Heart left ventricle (tissue), 16 donors: Measurements from ENCODE around the gene PTOV1. TPM values are rescaled to one million over a fixed set of nuclear protein-coding genes. Genes with fewer than 3 reads are reported as not detected.

Source experiments
- ATAC-seq, 4 donors: fragments of 200-7000 bp; cut with Tn5 transposase; one replicate each; pipeline ENCODE4 v1.9.1; 2020 to 2022; ENCODE audit warnings: moderate library complexity in 4 of 4, mild to moderate bottlenecking in 3 of 4, moderate number of reproducible peaks in 1 of 4
- DNase-seq, 5 donors: peaks; one replicate each; pipeline ENCODE4 v3.0.0-alpha.2; 2020
- H3K27ac ChIP-seq, 12 donors: fragments of 200-600 bp; sonication (generic) in 4 of 12; one replicate each; pipeline versions ENCODE4 v1.5.0 to v1.8.0; 2016 to 2022; ENCODE audit warnings: mild to moderate bottlenecking in 2 of 12
- H3K27me3 ChIP-seq, 9 donors: fragments of 200-600 bp; sonication (generic) in 2 of 9; one replicate each; pipeline versions ENCODE4 v1.5.1 to v1.8.0; 2016 to 2022; ENCODE audit warnings: mild to moderate bottlenecking in 3 of 9
- H3K36me3 ChIP-seq, 9 donors: fragments of 200-600 bp; sonication (generic) in 2 of 9; one replicate each; pipeline versions ENCODE4 v1.5.0 to v1.8.0; 2018 to 2022; ENCODE audit warnings: mild to moderate bottlenecking in 2 of 9
- H3K4me1 ChIP-seq, 12 donors: fragments of 200-600 bp; sonication (generic) in 4 of 12; one replicate each; pipeline versions ENCODE4 v1.5.0 to v1.8.0; 2016 to 2022; ENCODE audit warnings: mild to moderate bottlenecking in 3 of 12
- H3K4me3 ChIP-seq, 12 donors: fragments of 200-600 bp; sonication (generic) in 4 of 12; one replicate each; pipeline versions ENCODE4 v1.5.0 to v1.8.0; 2017 to 2022; ENCODE audit warnings: mild to moderate bottlenecking in 9 of 12, moderate library complexity in 4 of 12
- H3K9me3 ChIP-seq, 12 donors: fragments of 200-600 bp; sonication (generic) in 4 of 12; one replicate each; pipeline versions ENCODE4 v1.5.0 to v1.8.0; 2016 to 2022; ENCODE audit warnings: mild to moderate bottlenecking in 1 of 12
- CTCF ChIP-seq, 12 donors: fragments of 200-600 bp; sonication (generic) in 4 of 12; IDR thresholded peaks; one replicate each; pipeline versions ENCODE4 v1.5.0 to v1.8.0; 2018 to 2022; ENCODE audit warnings: antibody characterized with exemption in 12 of 12, mild to moderate bottlenecking in 5 of 12
- POLR2A ChIP-seq, 2 donors: fragments of 450-650 bp; IDR thresholded peaks; one replicate each; pipeline ENCODE4 v1.6.1; 2017; ENCODE audit warnings: antibody characterized with exemption in 2 of 2, mild to moderate bottlenecking in 2 of 2, moderate library complexity in 2 of 2
- WGBS, 4 donors: extraction: QIAGEN DNeasy Blood & Tissue Kit in 2 of 4; methylation state at CpG; one replicate each; pipeline versions ENCODE4 v1.1.5 to v1.1.7; 2013 to 2018; 5-methylcytosine and 5-hydroxymethylcytosine counted together
- intact Hi-C, 10 donors: fragments of 100-400 bp; cut with DNase I; formaldehyde crosslinking; loops; one replicate each; pipeline versions ENCODE4 v1.11.1 to v1.14.2; 2022
- polyA plus RNA-seq, 2 donors: library from polyadenylated mRNA; stranded (reverse); fragments of 200-250 nt; gene quantifications; one replicate each; pipeline ENCODE4 v1.2.3, GENCODE V29; 2013
- total RNA-seq, 9 donors: library from RNA; depleted of rRNA in 2 of 9; stranded (reverse); fragments of >200 nt in 2 of 9; fragmentation: NEBNext Ultra II Directional in 3 of 9; extraction: Animal tissue kit (Norgen Biotek cat#: 25700) in 3 of 9; gene quantifications; one replicate each; pipeline versions ENCODE4 v1.1.0 to v1.2.4, GENCODE V29; 2016 to 2023
- donor health status: ischemic (EF 13 %, LVEDD 7.1; RV severe dilation, severe dysfunction).
- donor health status: healthy with polysubstance abuse.
- donor health status: DM: no; HTN: yes; CAD: no.
- donor health status: DM: no; HTN: no; CAD: no.
- donor health status: ischemic (EF 25% LVEDD 6.9; RV normal size, moderate dysfunction).
- donor health status: ischemic (EF 25% LVEDD 5.7; RV mildly dilated, moderate dysfunction).
- donor health status: healthy.
- donor health status: DM: yes; HTN: yes; CAD: no.
- donor health status: ischemic (EF 35%, LVEDD 5.7; RV mildly dilated, moderate dysfunction).
- donor health status: nonischemic (EF 11% LVEDD 7.7; RV severe dilation, severe dysfunction).
- donor health status: DM: yes; HTN: yes; CAD: no.
- donor health status: PGD.
- donor health status: ischemic (EF 29% LVEDD 5.4; RV normal size, mild dysfunction).
- donor health status: nonischemic (EF 23%, LVEDD 6.1; RV moderate dilation, normal function).

The PTOV1 gene
- total and polyA plus RNA-seq, 11 donors = 70.9 to 135 (median 91.5) TPM

GRCh38 chr19:49863935-49864320 lies 13.0 kb downstream of the PTOV1 start:
- Histone ChIP-seq H3K4me3 (no peak overlapping the region), H3K4me1 (peaks cover 7 to 56% (median 36%) of the 10 kb centered on the region in 12 donors), H3K36me3 (peaks cover 0 to 59% (median 51%) of the 10 kb centered on the region in 9 donors), H3K27me3 (no peaks in the 10 kb centered on the region), H3K27ac (no peak overlapping the region), H3K9me3 (no peaks in the 10 kb centered on the region)
- TF ChIP-seq CTCF (IDR thresholded peaks at IDR 0.05) (no peak), POLR2A (IDR thresholded peaks at IDR 0.05) (no peak)
- 89 to 97% (median 90%) methylated on average over 17 of the region's 17 CpGs for whole genome bisulfite sequencing, 4 donors
- intact Hi-C loops = loop anchor here in 2 of 10 donors (1.0 to 10.0 kb wide), 2 partner anchors 46 to 189 kb away; partner anchors contain the start of genes MED25 (in 1 of the 2) and PRMT1 (in 1 of the 2)
- peak in 1 of 5 donors; percentile 16 for DNase-seq
- ATAC-seq = no peak

GRCh38 chr19:49864890-49865289 lies 13.9 kb downstream of the PTOV1 start:
- Histone ChIP-seq H3K4me1 (peaks cover 7 to 60% (median 38%) of the 10 kb centered on the region in 12 donors), H3K9me3 (no peaks in the 10 kb centered on the region), H3K27me3 (no peaks in the 10 kb centered on the region), H3K36me3 (peaks cover 0 to 50% (median 44%) of the 10 kb centered on the region in 9 donors), H3K4me3 (peak overlapping the region in 1 of 12 donors; percentile 5), H3K27ac (peak overlapping the region in 2 of 12 donors; percentile 9 to 93)
- TF ChIP-seq CTCF (IDR thresholded peaks at IDR 0.05) (no peak), POLR2A (IDR thresholded peaks at IDR 0.05) (no peak)
- intact Hi-C loops = loop anchor here in 6 of 10 donors (5.0 to 10.0 kb wide), 4 partner anchors 48 to 190 kb away; partner anchors contain the start of genes MED25 (in 4 of the 6), AP2A1 (in 2 of the 6) and PRMT1 (in 2 of the 6)
- ATAC-seq (no peak), DNase-seq (no peak)
- WGBS, 4 donors = 89 to 93% (median 91%) methylated on average over 13 of the region's 13 CpGs

- Histone ChIP-seq H3K36me3 (peaks cover 0 to 38% (median 26%) of the 10 kb centered on the region in 9 donors), H3K4me3 (peak within 1 kb of the TSS; percentile 61 to 92 (median 82)), H3K27ac (peak within 1 kb of the TSS; percentile 59 to 98 (median 94)), H3K4me1 (peaks cover 9 to 59% (median 43%) of the 10 kb centered on the region in 12 donors), H3K9me3 (no peaks in the 10 kb centered on the region), H3K27me3 (no peaks in the 10 kb centered on the region)
- TF ChIP-seq POLR2A (IDR thresholded peaks at IDR 0.05) = peak in 1 of 2 donors; percentile 67
- TF ChIP-seq CTCF (IDR thresholded peaks at IDR 0.05) = no peak
- peak; percentile 92 to 95 (median 94) for DNase-seq
- intact Hi-C loops = loop anchor here in 7 of 10 donors (1.0 to 10.0 kb wide), 7 partner anchors 16 to 192 kb away; partner anchors contain the start of genes MED25 (in 5 of the 7), AP2A1 (in 2 of the 7), PRMT1 (in 2 of the 7) and FUZ (in 1 of the 7)
- 0 to 1% (median 0%) methylated on average over 47 to 65 of the region's 65 CpGs for WGBS, 4 donors
- peak; percentile 30 to 69 (median 65) for ATAC-seq
Measured at GRCh38 chr19:49866933-49867782, 16.2 kb downstream of the PTOV1 start, which contains the start of gene PNKP. PNKP (minus strand) TSS chr19:49867576; CDS start chr19:49867204, 372 bp downstream.
